Lung (tissue), 12 donors: ENCODE measurements around the gene KIF22. TPM values are rescaled to one million over a fixed set of nuclear protein-coding genes. Genes with fewer than 3 reads are reported as not detected.

Experiments used
- ATAC-seq: fragments of 200-7000 bp; cut with Tn5 transposase; one replicate; pipeline ENCODE4 v1.9.1; 2020; ENCODE audit warnings: moderate number of reproducible peaks; ENCODE audit not compliant: insufficient read depth, low FRiP score
- DNase-seq, 3 donors: peaks; one replicate each; pipeline ENCODE4 v3.0.0-alpha.2; 2013 to 2017
- H3K27ac ChIP-seq, 2 donors: one replicate each; pipeline ENCODE4 v1.5.1; 2013; ENCODE audit warnings: mild to moderate bottlenecking in 2 of 2, moderate library complexity in 2 of 2, control low read depth in 1 of 2, inconsistent platforms in 1 of 2, low read depth in 1 of 2, low read length in 1 of 2
- H3K27me3 ChIP-seq, 3 donors: one replicate each; pipeline ENCODE4 v1.5.1; 2013; ENCODE audit warnings: low read length in 2 of 3; ENCODE audit not compliant: control insufficient read depth in 3 of 3, insufficient read depth in 3 of 3
- H3K36me3 ChIP-seq, 4 donors: one replicate each; pipeline ENCODE4 v1.5.1; 2013; ENCODE audit warnings: low read length in 4 of 4, mild to moderate bottlenecking in 1 of 4, moderate library complexity in 1 of 4; ENCODE audit not compliant: control insufficient read depth in 4 of 4, insufficient read depth in 4 of 4
- H3K4me1 ChIP-seq, 5 donors: one replicate each; pipeline ENCODE4 v1.5.1; 2013; ENCODE audit warnings: low read length in 5 of 5, mild to moderate bottlenecking in 2 of 5, moderate library complexity in 1 of 5; ENCODE audit not compliant: control insufficient read depth in 5 of 5, insufficient read depth in 5 of 5
- H3K4me3 ChIP-seq: one replicate; pipeline ENCODE4 v1.5.1; 2013; ENCODE audit warnings: mild to moderate bottlenecking, control low read depth, moderate library complexity
- H3K9ac ChIP-seq, 2 donors: one replicate each; pipeline ENCODE4 v1.5.1; 2013; ENCODE audit warnings: low read length in 2 of 2, control low read depth in 1 of 2; ENCODE audit not compliant: insufficient read depth in 1 of 2
- H3K9me3 ChIP-seq, 4 donors: one replicate each; pipeline ENCODE4 v1.5.1; 2013; ENCODE audit warnings: low read length in 3 of 4, mild to moderate bottlenecking in 1 of 4, moderate library complexity in 1 of 4; ENCODE audit not compliant: control insufficient read depth in 4 of 4, insufficient read depth in 3 of 4
- WGBS, 2 donors: extraction: QIAGEN DNeasy Blood & Tissue Kit; methylation state at CpG; one replicate each; pipeline ENCODE4 v1.1.7; 2013; 5-methylcytosine and 5-hydroxymethylcytosine counted together
- polyA plus RNA-seq, 2 donors: library from polyadenylated mRNA; stranded (reverse); fragments of 200-250 nt; gene quantifications; one replicate each; pipeline ENCODE4 v1.2.1, GENCODE V29; 2013
- total RNA-seq, 2 donors: library from RNA; depleted of rRNA in 1 of 2; stranded (reverse); fragments of >200 nt in 1 of 2; gene quantifications; one replicate each; pipeline ENCODE4 v1.2.1, GENCODE V29; 2014 to 2021
- TF ChIP-seq, protein P1 (sequence below): IDR thresholded peaks from 2 replicates; pipeline ENCODE4 v1.5.1; 2012; ENCODE audit warnings: mild to moderate bottlenecking; ENCODE audit errors: control extremely low read depth, extremely low read depth
- donor health status: control.
- donor health status: control.
- donor health status: Bipolar disorder and iron deficiency.
- donor health status: healthy.
- donor health status: DM: yes; HTN: yes; CAD: no.

The KIF22 gene
- total and polyA plus RNA-seq, 4 donors, result 22.1 to 84.9 (median 25.9) TPM

DNA sequence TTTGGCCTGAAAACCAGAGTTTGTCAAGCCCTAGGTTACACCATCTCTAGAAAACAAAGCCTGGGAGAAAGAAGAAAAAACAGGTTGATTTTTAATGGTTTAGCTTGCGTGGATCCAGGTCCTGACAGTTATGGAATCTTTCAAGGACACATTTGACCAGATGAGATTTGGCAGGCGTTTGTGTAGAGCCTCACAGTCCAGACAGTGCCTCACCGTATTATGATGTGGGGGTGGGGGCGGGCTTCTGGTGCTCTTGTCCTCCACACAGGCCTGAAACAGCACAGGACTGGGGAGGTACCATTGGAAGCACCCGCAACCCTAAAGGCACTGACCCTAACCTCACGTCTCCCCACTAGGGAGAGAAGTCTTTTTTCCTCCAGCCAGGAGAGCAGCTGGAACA, 49.3 kb downstream of the KIF22 start:
- Histone ChIP-seq H3K36me3 (peaks cover 0 to 75% (median 2%) of the 10 kb centered on the region in 4 donors), H3K4me3 (no peak overlapping the region), H3K4me1 (peaks cover 0 to 3% (median 0%) of the 10 kb centered on the region in 5 donors), H3K27me3 (peaks cover 0 to 2% (median 0%) of the 10 kb centered on the region in 3 donors), H3K27ac (no peak overlapping the region), H3K9me3 (no peaks in the 10 kb centered on the region), H3K9ac (no peak overlapping the region)
- WGBS, 2 donors, result 92 to 96% methylated on average over 6 of the region's 6 CpGs
- ATAC-seq, result no peak
- DNase-seq, result no peak
- TF ChIP-seq, protein P1, sequence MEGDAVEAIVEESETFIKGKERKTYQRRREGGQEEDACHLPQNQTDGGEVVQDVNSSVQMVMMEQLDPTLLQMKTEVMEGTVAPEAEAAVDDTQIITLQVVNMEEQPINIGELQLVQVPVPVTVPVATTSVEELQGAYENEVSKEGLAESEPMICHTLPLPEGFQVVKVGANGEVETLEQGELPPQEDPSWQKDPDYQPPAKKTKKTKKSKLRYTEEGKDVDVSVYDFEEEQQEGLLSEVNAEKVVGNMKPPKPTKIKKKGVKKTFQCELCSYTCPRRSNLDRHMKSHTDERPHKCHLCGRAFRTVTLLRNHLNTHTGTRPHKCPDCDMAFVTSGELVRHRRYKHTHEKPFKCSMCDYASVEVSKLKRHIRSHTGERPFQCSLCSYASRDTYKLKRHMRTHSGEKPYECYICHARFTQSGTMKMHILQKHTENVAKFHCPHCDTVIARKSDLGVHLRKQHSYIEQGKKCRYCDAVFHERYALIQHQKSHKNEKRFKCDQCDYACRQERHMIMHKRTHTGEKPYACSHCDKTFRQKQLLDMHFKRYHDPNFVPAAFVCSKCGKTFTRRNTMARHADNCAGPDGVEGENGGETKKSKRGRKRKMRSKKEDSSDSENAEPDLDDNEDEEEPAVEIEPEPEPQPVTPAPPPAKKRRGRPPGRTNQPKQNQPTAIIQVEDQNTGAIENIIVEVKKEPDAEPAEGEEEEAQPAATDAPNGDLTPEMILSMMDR, result no peak

DNA sequence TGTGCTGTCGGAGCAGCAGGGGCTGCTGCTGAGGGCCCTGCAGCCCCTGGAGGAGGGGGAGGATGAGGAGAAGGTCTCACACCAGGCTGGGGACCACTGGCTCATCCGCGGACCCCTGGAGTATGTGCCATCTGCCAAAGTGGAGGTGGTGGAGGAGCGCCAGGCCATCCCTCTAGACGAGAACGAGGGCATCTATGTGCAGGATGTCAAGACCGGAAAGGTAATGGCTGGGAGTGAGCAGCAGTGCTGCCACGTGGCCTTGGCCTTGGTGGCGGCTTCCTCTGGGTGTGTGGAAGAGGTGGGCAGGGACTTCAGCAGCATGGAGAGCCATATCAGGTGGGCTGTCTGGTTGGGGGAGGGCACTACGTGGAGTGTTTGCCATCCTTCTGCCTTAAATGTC, 49.7 kb downstream of the KIF22 start:
- H3K4me3 ChIP-seq, result no peak overlapping the region
- H3K27ac ChIP-seq, result no peak overlapping the region
- ATAC-seq (no peak), DNase-seq (no peak)
- no peaks in the 10 kb centered on the region for H3K9me3 ChIP-seq
- no peak overlapping the region for H3K9ac ChIP-seq
- H3K4me1 ChIP-seq, result peaks cover 0 to 3% (median 0%) of the 10 kb centered on the region in 5 donors
- WGBS, 2 donors, result 87 to 88% methylated on average over 10 of the region's 10 CpGs
- H3K36me3 ChIP-seq, result peaks cover 0 to 75% (median 2%) of the 10 kb centered on the region in 4 donors
- TF ChIP-seq, protein P1, result no peak
- peaks cover 0 to 2% (median 0%) of the 10 kb centered on the region in 3 donors for H3K27me3 ChIP-seq

DNA sequence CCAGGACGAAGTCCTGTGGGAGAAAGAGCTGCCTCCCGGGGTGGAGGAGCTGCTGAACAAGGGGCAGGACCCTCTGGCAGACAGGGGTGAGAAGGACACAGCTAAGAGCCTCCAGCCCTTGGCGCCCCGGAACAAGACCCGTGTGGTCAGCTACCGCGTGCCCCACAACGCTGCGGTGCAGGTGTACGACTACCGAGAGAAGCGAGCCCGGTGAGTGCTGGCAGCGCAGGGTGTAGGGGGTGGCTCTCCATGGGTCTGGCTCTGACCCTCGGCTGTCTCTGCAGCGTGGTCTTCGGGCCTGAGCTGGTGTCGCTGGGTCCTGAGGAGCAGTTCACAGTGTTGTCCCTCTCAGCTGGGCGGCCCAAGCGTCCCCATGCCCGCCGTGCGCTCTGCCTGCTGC, 51.1 kb downstream of the KIF22 start:
- WGBS, 2 donors, result 92 to 95% methylated on average over 23 of the region's 23 CpGs
- DNase-seq (no peak), ATAC-seq (no peak)
- Histone ChIP-seq H3K27me3 (peaks cover 0 to 2% (median 0%) of the 10 kb centered on the region in 3 donors), H3K4me1 (peaks cover 0 to 12% (median 0%) of the 10 kb centered on the region in 5 donors), H3K4me3 (no peak overlapping the region), H3K27ac (no peak overlapping the region), H3K9ac (no peak overlapping the region), H3K9me3 (no peaks in the 10 kb centered on the region), H3K36me3 (peaks cover 0 to 77% (median 3%) of the 10 kb centered on the region in 4 donors)
- TF ChIP-seq, protein P1, result no peak
